Loucy (cell line): Measurements from ENCODE around the gene ARG1.

ENCODE experiments used
- EZH2phosphoT487 ChIP-seq: fragments of 200-600 bp; IDR thresholded peaks from 2 replicates; pipeline ENCODE4 v1.6.1; 2018; ENCODE audit warnings: antibody characterized with exemption, mild to moderate bottlenecking, moderate library complexity, borderline replicate concordance
- TF ChIP-seq, protein P1 (sequence below): fragments of 200-600 bp; sonication (generic); conservative IDR thresholded peaks from 2 replicates; pipeline ENCODE4 v1.5.1; 2014; ENCODE audit warnings: mild to moderate bottlenecking, antibody characterized with exemption, low read length

DNA sequence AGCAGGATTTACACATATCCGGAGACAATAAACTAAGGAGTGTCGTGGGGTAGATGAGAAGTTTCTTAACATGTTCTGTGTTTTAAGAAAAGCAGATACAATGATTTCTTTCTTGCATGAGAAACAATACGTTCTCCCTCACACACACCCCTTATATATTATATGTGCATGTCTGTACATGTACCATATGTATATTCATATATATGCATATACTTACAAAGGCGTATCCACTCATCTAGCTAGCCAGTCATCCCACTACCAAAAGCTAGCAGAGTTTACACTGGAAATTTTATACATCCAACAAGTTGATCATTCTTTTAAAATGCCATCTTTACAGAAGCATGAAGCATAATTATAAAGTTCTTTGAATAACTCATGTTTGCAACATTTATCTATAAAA is 14.9 kb downstream of the ARG1 start:
- TF ChIP-seq, protein P1, sequence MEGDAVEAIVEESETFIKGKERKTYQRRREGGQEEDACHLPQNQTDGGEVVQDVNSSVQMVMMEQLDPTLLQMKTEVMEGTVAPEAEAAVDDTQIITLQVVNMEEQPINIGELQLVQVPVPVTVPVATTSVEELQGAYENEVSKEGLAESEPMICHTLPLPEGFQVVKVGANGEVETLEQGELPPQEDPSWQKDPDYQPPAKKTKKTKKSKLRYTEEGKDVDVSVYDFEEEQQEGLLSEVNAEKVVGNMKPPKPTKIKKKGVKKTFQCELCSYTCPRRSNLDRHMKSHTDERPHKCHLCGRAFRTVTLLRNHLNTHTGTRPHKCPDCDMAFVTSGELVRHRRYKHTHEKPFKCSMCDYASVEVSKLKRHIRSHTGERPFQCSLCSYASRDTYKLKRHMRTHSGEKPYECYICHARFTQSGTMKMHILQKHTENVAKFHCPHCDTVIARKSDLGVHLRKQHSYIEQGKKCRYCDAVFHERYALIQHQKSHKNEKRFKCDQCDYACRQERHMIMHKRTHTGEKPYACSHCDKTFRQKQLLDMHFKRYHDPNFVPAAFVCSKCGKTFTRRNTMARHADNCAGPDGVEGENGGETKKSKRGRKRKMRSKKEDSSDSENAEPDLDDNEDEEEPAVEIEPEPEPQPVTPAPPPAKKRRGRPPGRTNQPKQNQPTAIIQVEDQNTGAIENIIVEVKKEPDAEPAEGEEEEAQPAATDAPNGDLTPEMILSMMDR = no peak
- TF ChIP-seq EZH2phosphoT487 = no peak
